Hematopoietic multipotent progenitor cell treated with erythropoietin and hydrocortisone succinate and interleukin-3 and kit ligand, for 15 days (in vitro differentiated cells): ENCODE measurements around the gene ZIC4.

ENCODE experiments used
- DNase-seq: peaks from one replicate; pipeline ENCODE4 v3.0.0-alpha.2; 2015; ENCODE audit warnings: low spot score

ZIC4 gene

DNA sequence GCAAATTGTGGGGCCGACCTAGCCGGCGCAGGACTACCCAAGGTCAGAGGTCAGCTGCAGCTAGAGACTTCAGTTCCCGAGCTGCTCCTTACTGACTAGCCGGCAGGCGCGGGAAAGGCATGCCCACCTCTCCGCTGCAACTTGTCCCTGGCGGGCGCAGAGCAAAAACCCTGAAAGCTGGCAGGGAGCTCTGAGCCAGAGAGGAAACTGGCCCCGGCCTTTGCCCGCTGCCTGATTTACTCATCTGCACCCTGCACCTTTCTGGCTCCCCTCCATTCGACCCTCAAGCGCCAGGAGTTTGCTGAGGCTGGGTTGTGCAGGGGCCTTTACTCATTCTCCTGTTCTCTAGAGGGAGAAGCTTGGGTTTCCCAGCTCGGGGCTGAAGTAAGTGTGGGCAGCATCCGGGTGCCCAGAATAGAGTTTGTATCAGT, 1.5 kb downstream of the ZIC4 start:
- no peak for DNase-seq

DNA sequence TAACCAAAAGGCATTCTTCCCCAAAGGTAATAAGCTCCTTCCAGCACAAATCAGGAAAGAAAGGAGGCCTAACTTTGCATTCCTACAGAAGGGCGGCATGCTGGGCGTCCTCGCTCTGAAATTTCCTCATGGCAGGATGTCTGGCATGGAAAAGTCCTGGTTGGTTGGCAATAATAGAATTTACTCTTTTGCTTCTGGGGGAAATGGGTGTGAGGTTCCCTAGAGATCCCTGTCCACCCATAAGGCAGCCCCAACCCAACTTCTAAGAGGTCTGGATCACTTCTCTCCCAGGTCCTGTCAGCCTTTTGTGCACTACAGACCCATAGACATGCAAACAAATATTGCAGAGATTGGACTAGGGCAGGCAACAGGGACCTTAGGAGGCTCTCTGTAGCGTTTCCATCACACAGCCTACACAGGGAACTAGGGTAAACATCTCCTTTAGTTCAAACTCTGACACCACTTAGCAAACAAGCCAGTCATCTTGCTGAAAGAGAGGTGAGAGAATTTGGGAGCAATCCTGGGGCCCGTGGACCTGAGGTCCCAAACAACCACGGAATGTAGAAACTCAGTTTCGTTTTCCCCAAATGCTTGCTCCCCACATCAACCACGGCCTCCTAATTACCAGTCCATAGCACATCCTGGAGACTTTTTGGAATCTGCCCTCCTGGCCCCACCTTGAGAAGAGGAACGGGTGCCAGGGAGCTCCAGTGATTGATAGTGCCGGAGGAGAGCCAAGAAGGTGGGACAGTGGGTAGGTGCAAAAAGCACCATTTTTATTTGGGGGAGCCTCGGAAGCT, 2.1 kb downstream of the ZIC4 start:
- DNase-seq, result no peak

DNA sequence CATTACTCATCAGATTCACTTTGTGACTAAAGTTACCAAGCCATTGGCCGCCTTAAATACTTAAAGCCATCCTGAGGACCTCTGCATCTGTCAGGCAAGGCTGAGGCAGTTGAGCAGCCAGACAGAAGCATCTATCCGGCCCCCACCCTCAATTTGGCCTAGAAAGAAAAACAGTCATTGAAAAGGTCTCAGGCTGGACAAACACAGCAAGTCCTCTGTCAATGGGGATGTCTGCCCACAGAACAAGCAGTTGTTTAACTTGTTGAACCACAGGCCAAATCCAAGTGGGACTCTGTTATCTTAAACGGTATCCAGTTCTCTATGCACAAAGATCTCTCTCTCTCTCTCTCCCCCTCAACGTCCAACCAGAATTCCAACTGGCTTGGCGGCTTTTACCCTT, 2.8 kb downstream of the ZIC4 start:
- no peak for DNase-seq

DNA sequence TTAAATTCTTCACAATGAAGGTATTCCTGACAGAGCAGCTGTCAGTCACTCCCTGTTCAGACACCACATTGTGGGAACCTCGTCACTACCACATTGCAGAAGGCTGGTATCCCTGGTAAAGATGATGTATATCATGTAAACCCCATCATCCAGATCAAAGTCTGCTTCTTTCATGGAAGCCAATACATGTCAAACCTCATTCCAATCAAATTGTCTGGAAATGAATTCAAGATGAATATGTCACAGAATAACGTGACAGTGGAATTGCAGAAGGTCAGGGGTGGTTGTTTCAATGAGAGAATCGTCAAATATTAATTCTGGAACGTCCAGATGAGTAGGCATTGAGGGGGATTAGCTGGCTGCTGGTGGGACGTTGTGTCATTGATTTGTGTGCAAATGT, 4.2 kb downstream of the ZIC4 start:
- DNase-seq, result no peak

DNA sequence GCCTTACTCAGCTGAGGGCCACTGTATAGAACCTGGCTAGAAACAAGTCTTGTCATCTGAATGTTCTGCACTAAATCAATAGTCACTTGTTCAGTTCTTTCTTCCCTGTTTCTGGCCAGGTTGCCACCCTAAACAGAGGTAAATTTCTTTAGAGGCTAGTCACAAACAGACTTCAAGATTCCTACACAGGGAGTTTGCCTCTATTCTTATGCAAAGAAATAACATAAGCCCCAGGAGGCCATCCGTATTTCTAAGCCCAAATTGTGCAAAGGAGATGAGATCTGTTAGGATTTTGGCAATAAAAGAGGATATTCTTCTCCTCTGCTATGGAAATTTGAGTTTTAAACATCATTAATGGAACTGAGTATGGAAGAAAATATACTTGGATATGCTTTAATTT, 4.9 kb downstream of the ZIC4 start:
- DNase-seq, result no peak

DNA sequence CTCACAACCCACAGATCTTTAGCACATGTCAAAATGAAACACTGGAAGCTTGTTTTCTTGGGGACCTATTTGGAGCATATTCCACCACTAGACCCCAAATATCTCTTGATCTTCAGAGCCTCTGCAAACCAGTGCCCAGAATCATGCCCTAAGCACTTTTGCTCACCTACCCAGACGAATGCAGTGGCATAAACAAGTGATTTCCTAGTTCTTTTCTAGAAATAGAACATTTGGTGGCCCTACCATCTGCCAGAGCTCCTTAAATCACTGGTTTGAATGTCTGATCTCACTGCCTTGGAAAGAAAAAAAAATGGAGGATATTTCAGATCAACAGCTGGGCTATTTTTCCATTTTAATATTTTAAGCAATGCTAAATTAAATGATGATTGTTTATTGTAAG, 5.3 kb downstream of the ZIC4 start:
- no peak for DNase-seq

DNA sequence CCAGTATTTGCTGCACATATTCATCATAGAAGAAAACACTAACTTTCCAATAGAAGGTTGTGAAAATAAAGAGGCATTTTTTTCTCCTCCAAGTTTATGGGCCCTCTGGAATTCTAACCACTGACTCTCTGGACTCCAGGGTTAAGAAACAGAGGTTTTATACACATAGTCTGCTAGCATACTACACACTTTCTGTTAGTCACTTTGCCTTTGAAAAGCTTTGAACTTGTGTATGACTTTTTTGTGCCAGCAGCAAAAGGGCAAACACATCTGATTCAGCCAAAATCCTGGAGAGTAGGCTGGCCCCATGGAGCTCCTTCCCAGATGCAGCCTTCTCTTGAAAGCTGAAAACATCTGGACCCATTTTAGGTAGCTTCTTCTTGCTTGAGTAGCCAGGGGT, 6.2 kb downstream of the ZIC4 start:
- DNase-seq, result no peak

DNA sequence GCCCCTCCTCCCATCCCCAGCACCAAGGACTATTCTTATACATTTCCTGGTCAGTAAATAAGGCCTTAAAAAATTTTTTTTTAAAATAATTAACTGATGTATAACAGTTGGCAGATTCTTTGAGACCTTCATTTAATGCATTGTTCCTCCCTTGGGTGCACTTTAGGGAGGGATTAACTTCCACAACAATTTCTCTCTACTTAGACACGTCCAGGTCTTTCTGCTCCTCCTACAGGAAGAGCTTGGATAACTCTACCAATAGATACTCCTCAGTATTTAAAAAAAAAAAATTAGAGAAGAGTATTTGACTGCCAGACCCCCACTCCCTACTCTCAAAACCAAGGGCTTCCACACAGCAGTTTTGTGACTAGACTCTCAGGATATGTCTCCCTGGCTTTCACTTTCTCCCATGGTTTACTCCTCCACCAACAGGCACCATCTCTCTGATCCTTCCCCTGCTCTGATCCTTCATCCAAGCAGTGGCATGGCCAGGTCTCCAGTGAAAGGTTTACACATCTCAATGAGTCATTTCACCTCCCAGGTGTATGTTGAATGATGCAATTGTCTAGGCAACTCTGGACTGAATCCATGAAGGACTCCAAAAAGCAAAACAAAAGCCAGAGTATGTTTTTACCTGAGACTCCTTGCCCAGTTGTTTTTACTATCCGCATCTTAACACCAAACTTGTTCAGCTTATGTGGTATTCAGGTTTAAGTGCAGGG, 7.4 kb downstream of the ZIC4 start:
- DNase-seq, result no peak

DNA sequence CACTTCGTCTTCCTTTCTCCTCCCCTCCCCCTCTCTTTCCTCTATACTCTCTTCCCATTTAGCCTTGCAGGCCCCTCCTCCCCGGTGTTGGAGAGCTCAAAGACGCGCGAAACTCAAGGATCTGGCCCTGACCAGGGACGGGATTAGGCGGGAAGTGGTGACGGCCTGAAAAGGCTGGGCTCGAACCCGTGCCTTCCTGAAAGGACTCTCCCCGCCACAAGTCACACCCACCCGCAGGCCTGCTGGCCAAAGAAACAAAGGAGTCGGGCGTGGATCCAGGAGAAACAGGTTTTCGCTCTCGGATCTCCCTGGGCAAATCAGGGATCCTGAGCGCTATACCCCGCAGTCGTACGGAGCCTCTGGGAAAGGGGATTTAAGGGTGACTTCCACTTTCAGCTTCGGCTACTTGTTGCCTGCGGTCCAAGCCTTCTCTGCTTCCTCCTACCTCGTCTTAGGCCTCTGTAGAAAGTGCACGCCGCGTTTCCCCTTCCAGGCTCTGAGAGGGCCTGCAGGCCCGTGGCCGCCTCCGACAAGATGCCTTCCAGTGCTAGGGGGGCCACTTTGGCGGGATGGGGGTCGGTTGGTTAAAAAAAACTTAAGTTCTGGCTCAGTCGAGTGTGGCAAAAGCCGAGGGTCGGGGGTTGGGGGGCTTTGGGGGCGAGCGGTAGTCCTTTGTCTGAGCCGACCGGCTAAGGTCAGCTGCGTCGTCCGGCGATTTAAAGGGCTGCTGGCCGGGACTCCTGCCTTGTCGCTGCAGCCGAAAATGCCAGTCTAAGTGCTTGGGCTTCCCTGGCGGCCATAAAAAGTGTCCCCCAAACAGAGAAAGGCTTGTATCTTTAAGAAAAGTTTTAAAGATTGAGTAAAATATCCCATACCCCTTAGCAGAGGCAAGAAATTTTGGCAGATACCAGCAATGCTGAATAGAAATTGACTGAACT, 8.2 kb downstream of the ZIC4 start:
- no peak for DNase-seq

DNA sequence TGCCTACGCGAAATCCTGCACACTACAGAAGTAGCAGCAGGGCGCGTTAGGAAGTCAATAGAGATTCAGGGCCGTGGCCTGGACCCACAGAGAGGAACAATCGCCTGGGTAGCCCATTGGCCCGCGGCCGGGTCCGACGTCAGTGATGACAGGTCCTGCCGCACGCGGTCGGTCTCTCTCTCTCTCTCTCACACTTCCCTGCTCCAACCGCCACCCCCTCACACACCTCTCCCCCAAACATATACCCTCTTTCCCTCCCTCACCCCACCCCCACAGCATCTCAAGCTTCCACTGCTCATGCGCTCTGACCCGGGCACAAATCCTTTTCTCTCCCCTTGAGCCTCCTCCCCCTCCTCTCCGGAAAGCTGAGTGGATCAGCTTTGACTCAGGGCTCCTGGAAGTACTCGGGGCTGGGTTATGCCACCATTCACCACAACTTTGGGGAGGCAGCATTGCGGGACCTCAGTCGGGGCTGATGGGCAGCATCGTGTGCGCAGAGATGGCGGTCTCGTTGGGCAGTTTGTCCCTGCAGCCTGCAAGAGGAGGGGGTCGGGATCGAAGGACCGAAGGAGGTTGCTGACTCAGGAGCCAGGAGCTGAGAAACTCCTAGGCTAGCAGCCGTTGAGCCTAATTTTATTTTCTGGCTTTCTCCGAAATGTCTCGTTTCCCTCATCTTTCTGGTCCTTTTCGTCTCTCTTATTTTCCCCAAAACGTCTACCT, 9.0 kb downstream of the ZIC4 start:
- no peak for DNase-seq

DNA sequence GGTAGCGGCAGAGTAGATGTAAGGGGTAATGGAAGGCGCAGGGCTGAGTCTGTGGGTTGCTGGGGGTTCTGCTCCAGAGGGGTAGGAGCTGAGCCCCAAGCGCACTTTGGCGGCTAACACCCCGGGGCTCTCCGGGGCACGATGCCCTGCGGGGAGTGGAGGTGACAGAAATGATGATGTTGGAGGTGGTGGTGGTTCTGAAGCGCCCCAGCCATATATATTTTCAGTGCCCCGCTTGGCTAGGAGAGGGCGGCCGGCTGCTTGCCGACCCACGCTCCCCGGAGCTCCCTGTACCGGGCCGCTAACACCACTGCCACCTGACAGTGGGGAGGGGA, 9.7 kb downstream of the ZIC4 start:
- DNase-seq, result no peak

DNA sequence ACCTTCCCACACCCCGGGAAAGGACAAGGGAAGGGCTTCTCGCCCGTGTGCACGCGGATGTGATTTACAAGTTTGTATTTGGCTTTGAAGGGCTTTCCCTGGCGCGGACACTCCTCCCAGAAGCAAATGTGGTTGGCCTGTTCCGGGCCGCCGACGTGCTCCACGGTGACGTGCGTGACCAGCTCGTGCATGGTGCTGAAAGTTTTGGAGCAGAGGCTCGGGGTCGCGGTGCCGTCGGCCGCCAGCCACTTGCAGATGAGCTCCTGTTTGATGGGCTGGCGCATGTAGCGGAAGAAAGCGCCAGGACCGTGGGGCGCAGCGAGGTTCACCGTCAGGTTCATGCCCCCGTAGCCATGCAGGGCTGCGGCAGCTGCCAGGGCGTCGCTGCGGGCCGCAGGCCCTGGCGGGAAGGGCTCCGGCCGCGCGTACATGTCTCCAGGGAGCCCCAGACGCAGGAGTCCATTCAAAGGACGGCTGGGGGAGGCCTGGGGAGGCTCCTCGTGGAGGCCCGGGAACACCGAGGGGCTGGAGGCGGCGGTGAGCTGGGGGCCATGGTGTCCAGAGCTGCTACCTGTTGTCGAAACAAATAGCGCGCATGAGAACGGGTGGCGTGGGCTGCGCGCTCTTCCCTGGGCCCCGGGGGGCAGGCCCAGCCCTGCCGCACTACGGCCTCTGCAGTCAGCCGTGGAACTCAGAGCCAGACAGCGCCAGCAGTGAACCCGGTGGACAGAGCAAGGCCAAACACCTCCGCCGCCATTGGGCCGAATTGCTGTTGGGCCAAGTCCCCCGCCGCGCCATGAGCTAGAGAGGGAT, 10.2 kb downstream of the ZIC4 start:
- no peak for DNase-seq

DNA sequence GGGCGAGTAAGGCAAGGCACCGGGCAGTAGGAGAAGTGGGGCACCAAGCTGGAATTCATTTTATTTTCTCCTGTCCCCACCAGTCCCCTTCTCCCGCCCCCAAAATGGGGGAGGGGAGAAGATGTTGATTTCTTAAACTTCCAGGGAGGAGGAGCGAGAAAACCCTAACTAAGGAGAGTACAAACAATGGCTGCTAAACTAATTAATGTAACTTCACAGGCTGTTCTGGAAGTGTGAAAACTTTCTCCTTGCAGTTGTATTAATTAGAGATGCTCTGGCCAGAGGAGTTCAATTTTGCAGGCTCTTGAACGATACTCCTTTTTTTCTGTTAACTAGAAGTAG, 11.5 kb downstream of the ZIC4 start:
- DNase-seq, result no peak

DNA sequence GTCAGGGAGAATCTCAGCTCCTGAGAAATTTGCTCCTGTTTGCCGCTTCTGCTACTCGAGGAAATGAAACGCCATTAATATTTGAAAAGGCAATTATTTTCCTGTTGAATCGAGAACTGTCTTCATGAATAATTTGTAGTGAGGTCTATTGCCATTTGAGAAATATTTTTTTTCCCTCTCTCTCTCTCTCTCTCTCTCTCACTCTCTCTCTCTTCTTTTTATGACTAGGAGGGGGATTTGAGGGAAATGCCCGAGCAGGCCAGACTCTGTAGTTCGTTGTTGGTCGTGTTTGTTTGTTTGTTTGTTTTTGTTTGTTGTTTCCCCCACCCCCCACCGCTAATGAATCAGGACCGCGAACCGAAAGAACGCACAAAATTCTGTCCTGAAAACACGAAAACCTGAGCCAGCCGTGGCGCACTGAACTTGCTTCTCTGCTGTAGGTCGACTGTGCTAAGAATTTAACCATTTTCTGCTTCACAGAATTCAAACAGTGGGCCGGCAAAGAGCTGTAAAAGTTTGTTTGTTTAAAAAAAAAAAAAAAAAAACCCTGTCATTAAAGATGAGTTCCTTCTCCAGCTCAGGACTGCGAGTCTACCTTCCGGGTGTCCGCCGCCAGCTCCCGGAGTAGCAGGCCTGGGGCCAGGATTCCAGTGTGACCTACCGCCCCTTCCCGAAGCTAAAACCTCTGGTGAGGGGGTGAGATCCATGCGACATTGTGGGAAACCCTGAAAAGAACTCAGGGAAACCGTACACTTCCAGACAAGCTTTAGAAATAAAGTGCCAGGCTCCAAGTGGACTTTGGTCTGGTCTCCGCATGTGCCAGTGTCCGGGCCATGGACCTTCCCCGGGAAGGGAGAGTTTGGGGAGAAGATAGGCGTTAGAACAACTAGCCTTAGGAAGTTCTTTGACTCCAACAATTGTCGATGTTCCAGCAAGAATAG, 12.1 kb downstream of the ZIC4 start:
- DNase-seq, result no peak

DNA sequence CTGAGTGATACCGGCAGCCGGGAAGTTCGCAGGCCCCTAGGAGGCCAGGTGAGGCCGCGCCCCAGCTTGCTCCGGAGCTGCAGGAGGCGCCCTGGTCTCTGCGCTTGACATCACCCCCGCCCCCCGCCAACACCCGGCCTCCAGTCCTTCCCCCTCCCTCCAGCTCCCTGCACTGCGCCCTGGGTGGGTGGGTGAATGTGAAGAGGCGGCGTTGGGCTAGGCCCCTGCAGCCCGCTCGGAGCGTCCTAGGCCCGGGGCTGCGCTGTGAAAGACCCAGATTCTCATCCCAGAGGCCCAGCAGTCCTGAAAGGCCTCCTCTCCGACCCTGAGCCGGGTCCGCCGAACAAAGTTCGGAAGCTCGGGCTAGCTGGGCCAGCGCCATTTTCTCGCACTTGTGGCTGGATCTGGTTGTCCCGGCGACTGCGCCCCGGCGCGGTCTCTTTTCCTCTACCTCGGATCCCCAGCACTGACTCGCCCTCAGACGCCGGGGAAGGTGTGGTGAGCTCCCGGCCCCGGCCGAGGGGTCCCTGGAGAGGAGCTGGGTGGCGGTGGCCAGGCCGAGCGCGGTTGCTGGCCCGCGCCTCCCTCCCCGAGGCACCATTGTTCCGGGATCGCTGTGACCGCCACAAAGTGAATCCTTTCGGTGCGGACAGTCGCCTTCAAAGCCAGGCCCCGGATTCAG, 12.9 kb downstream of the ZIC4 start:
- no peak for DNase-seq

DNA sequence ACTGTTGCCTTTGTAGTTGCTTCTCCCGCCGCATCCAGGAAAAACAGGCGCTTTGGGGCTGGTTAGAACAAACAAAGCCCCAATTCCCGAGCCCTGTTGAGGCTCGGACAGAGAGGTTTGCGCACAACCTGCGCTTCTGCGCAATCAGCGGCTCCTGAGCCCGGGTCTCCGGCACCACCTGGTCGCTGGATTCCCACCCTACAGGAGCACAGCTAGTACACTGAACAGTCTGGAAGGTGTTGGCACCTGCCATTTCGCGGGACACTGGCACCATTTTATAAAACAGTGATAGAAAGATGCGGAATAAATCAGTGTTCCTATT, 13.8 kb downstream of the ZIC4 start:
- DNase-seq, result no peak

DNA sequence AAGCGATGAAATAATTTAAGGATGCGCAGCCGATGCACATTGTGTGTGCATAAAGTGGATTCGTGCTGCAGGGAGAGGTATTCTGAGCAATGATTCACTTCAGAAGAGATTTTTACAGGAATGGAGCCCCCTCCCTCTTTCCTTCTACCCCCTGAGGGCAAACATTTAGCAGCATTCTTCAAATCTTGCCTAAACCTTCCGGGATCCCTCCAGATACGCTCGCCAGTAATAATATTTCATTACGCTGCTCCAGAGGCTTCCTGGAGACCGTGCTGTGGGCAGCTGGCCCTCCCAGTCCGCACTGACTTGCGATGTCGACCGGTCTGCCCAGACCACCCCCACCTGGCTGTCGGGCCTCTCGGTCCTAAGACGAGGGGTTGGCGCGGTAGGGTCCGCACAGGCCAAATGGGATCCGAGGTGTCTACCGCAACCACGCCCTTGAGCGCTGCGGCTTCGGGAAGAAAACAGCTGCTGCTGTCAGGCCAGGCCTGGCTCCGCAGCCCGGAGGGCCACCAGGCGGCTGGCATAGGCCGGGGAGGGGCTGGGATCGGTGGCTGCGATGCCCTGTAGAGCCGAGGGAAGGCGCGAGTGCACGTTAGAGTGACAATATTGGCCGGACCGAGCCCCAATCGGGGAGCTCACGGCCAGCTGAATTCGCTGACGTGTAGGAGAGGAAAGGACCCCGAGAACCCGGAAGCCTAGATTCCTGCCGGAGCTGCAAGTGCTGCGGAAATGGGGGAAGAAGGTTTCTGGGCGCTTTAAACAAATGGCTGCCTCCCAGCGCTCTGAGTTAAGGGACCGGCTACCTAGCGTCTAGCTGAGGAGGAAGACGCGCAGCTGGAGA, 14.3 kb downstream of the ZIC4 start:
- DNase-seq, result no peak

DNA sequence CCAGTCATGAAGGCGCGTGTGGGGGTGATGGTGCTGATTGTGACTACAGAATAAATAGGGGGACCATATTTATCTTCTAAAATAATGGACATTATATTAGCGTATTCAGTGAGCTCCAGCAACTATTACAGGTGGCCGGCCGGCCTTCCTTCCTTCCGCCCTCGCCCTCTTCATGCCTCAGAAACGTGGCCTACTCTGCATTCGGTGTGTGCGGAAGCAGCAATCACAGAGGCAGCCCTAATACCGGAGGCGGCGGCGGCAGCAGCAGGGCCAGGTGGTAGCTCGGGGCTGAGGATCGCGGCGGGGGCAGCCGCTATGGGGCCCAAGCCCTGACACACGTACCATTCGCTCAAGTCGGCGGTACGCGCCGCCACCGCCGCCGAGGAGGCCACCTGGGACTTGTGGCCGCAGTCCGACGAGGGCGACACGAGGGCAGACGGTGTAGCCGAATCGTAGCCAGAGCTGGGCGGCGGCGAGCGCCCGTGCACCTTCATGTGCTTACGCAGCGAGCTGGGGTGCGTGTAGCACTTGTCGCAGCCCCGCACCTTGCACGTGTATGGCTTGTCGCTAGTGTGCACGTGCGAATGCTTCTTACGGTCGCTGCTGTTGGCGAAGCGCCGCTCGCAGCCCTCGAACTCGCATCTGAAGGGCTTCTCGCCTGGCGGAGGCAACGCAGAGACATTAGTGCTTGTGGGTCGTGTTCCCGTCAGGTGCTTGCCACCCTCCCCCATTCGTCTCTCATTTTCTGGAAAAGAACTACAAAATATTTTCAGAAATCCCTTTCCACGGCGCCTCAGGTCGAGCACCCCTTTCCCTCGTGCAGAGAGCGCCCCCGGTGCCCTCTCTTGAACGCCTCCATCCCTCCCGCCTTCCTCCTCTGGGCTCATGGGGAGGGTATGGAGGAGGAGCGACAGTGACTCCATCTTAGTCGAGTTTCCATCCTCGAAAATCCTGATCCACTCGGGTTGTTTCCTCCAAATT, 15.5 kb downstream of the ZIC4 start:
- no peak for DNase-seq
